ENCODE measurements around the gene NR2F6. TPM values are rescaled to one million over a fixed set of nuclear protein-coding genes. Genes with fewer than 3 reads are reported as not detected.

The NR2F6 gene
- total RNA-seq, 8 experiments from 2014 or later = 16.7 to 27.0 (median 19.5) TPM

DNA sequence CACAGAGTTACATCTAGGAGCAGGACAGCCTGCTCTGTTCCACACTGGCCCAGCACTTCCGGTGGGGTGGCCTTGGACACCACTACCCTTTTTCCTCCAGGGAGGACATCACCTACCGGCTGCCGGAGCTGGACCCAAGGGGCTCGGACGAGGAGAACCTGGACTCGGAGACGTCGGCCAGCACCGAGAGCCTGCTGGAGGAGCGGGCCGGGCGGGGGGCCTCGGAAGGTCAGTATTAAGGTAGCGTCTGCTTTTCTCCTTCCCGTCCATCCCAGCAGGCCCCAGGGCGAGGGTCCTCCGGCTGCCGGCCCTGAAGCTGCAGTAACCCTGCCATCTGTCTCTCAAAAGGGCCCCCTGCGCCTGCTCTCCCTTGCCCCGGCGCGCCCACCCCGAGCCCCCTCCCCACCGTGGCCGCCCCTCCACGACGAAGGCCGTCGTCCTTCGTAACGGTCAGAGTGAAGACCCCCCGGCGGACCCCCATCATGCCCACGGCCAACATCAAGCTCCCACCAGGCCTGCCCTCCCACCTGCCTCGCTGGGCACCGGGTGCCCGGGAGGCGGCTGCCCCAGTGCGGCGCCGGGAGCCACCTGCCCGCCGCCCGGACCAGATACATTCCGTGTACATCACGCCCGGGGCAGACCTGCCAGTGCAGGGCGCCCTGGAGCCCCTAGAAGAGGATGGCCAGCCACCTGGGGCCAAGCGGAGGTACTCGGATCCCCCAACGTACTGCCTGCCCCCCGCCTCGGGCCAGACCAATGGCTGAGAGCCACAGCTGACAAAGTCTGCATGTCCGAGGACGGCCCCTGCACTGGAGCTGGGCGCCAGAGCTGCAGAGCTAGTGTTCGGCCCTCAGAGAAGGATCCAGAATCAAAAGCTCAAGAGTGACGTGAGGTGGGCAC lies 33.9 kb downstream of the NR2F6 start:
- ATAC-seq (replicated peaks in 6 of 8) = no peak
- in situ Hi-C loops (cut with MboI; ENCODE audit: low pct_unique_long_range_greater_than_20kb in 2 of 9, low sequenced_read_pairs in 9 of 9, unreplicated experiment in 9 of 9) = no loop called here
- Histone ChIP-seq H3K27ac (no peak overlapping the region), H3K4me3 (no peak overlapping the region), H3K4me1 (replicated peaks in 1 of 2) (peaks cover 10 to 14% of the 10 kb centered on the region in 2 donors)
- WGBS, 10 experiments = 80 to 100% (median 93%) methylated on average over 2 to 11 of the region's 58 CpGs; no CpG with 5 or more reads in 4 of the 10 experiments

DNA sequence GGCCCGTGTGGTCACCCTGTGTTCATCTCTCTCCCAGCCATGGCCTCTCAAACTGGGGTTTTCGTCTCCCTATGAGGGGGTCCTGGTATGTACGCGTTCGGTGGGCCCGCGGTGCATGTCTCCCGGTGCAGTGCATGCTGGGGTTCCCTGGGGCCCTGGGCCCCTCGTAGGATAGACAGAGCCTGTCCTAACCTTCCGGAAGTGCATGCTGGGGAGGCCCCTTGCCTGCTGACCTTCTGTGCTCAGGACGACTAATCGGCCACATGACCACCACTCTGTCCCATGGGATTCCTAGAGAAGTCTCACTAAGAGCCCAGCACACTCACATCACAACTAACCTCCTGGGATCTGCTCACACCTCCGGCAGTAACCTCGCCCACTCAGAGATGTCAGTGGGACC lies 35.4 kb downstream of the NR2F6 start:
- H3K4me3 ChIP-seq = no peak overlapping the region
- H3K4me1 ChIP-seq (replicated peaks in 1 of 2) = peaks cover 4 to 6% of the 10 kb centered on the region in 2 donors
- peak overlapping the region in 1 of 2 donors; percentile 7 for H3K27ac ChIP-seq
- in situ Hi-C loops (cut with MboI; ENCODE audit: low pct_unique_long_range_greater_than_20kb in 2 of 9, low sequenced_read_pairs in 9 of 9, unreplicated experiment in 9 of 9) = no loop called here
- no peak for ATAC-seq (replicated peaks in 6 of 8)
- WGBS, 10 experiments = 84 to 100% (median 93%) methylated on average over 1 to 8 of the region's 14 CpGs; no CpG with 5 or more reads in 5 of the 10 experiments

DNA sequence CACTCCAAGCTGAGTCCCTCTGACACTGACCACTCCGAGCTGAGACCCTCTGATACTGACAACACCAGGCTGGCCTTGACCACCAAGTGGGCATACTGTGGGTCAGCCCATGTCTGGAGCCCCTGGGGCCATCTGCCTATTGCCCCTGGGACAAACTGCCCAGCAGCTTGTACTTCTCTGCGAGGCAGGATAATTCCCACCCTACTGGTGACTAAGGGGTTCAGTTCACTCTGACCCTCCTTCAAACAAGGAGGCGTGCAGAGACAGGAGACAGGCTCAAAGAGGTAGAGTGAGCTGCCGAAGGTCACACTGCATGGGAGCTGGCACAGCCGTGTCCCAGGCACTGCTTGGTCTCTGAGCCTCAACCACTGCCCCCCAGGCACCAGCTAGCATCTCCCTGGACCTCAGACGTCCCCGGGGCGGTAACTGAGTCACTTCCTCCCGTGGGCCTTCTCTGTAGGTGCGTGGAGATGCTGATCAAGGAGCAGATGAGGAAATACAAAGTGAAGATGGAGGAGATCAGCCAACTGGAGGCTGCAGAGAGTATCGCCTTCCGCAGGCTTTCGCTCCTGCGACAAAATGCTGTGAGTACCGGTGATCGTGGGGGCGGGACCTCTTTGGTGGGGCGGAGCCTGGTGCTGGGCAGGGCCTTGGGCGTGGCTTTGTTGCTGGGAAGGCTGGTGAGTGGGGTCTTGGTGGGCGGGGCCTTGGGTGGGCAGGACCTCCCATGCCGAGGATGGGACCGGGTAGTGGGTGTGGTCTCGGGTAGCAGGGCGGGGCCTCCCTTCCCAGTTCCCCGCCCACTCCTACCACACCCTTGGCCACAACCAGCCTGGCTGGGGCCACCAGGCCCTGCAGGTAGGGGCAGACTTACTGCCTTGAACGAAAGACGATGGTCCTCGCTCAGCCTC lies 36.3 kb downstream of the NR2F6 start:
- no peak overlapping the region for H3K4me3 ChIP-seq
- ATAC-seq (replicated peaks in 6 of 8) = peak in 7 of 8 experiments; percentile 14 to 72 (median 56)
- WGBS, 10 experiments = 41 to 100% (median 90%) methylated on average over 1 to 6 of the region's 28 CpGs; no CpG with 5 or more reads in 3 of the 10 experiments
- H3K27ac ChIP-seq = peak overlapping the region in 1 of 2 donors; percentile 14
- in situ Hi-C loops (cut with MboI; ENCODE audit: low pct_unique_long_range_greater_than_20kb in 2 of 9, low sequenced_read_pairs in 9 of 9, unreplicated experiment in 9 of 9) = no loop called here
- peaks cover 1 to 3% of the 10 kb centered on the region in 2 donors for H3K4me1 ChIP-seq (replicated peaks in 1 of 2)

DNA sequence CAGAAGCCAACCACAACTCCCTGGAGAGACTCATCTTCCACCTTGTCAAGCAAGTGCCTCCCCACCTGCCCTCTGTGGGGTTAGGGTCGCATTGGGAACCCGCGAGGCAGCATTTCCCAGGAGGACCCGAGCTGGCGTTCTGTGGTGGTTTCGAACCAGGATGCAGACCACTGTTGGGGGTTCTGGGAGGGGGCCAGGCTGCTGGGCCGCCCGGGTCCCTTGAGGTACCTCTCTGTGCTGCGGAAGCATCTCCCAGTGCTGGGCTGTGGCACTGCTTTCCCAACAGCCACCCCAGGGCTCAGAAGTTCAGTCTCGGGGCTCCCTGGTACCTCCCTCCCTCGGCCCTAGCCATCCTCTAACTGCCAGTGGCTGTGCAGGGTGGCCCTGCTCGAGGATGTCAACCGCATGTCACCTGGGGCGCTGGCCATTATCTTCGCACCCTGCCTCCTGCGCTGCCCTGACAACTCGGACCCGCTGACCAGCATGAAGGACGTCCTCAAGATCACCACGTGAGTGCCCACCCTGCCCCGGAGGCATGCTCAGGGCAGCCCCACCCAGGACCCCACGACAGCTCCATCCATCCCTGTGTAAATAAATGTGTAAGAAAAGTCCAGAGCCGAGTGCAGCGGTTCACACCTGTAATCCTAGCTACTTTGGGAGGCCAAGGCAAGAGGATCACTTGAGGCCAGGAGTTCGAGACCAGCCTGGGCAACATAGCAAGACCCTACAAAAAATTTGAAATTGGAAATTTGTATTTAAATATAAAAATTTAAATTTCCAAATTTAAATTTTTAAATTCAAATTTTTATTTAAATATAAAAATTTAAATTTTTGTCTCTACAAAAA lies 38.8 kb downstream of the NR2F6 start:
- no peak for ATAC-seq (replicated peaks in 6 of 8)
- WGBS, 10 experiments = 94 to 100% (median 100%) methylated on average over 1 to 9 of the region's 25 CpGs; no CpG with 5 or more reads in 3 of the 10 experiments

DNA sequence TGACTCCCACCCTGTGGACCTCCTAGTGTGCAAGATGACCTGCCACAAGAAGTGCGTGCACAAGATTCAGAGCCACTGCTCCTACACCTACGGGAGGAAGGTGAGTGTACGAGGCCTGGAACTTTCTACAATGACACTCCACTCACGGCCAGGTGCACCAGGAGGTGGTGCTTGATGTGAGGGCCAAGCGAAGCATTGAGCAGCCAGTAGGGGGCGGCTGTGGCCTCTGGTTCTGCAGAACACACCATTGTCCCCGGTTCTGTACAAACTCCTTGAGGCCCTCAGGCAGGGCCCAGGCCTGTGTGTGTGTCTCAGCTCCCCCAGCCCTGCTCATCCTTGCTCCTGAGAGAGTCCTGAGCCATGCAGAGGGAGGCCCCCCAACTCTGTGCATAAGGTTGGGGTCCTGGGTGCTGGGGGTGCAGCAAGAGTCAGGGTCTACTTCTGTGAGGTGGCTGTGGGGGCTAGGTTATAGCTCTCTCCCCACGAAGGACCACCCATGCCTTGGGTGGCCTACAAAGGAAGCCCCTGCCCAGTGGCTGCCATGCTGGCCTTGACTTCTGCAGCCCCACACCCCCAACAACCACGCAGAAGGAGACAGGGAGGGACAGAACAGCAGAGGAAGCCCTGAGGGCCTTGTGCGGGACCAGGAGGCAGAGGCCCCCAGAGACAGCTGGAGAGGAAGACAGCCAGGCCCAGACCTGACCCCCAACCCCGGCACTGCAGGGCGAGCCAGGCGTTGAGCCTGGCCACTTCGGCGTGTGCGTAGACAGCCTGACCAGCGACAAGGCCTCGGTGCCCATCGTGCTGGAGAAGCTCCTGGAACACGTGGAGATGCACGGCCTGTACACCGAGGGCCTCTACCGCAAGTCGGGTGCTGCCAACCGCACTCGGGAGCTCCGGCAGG lies 40.2 kb downstream of the NR2F6 start:
- 66 to 100% (median 93%) methylated on average over 1 to 15 of the region's 27 CpGs; no CpG with 5 or more reads in 5 of the 10 experiments for WGBS, 10 experiments
- H3K4me1 ChIP-seq (replicated peaks in 1 of 2) = no peaks in the 10 kb centered on the region
- ATAC-seq (replicated peaks in 6 of 8) = peak in 7 of 8 experiments; percentile 15 to 85 (median 48)
- H3K27ac ChIP-seq = no peak overlapping the region
- in situ Hi-C loops (cut with MboI; ENCODE audit: low pct_unique_long_range_greater_than_20kb in 2 of 9, low sequenced_read_pairs in 9 of 9, unreplicated experiment in 9 of 9) = no loop called here
- H3K4me3 ChIP-seq = no peak overlapping the region

More for the DNA sequence above, 38.8 kb downstream of the NR2F6 start:
- no peaks in the 10 kb centered on the region for H3K4me1 ChIP-seq (replicated peaks in 1 of 2)
- in situ Hi-C loops (cut with MboI; ENCODE audit: low pct_unique_long_range_greater_than_20kb in 2 of 9, low sequenced_read_pairs in 9 of 9, unreplicated experiment in 9 of 9) = no loop called here
- no peak overlapping the region for H3K4me3 ChIP-seq
- H3K27ac ChIP-seq = no peak overlapping the region

DNA sequence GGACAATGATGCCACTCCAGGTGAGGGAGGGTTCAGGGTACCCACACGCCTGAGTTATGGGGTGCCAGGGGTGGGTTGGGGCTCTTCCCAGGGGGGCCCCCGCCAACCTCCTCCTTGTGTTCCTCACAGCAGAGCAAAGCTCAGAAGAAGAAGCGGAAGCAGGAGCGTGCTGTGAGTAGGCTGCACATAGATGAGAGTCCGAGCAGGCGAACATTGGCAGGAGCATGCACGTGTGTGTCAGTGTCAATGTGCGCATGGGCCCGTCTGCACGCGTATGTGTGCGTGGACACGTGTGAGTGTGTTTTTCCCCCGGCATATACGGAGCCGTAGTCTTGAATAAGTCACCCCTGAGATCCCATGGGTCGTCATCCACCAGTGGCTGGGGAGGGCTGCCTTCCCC lies 43.0 kb downstream of the NR2F6 start:
- Histone ChIP-seq H3K27ac (no peak overlapping the region), H3K4me3 (no peak overlapping the region), H3K4me1 (replicated peaks in 1 of 2) (no peaks in the 10 kb centered on the region)
- ATAC-seq (replicated peaks in 6 of 8) = no peak
- WGBS, 10 experiments = 93 to 97% methylated on average over 3 to 6 of the region's 17 CpGs; no CpG with 5 or more reads in 8 of the 10 experiments
- in situ Hi-C loops (cut with MboI; ENCODE audit: low pct_unique_long_range_greater_than_20kb in 2 of 9, low sequenced_read_pairs in 9 of 9, unreplicated experiment in 9 of 9) = no loop called here

DNA sequence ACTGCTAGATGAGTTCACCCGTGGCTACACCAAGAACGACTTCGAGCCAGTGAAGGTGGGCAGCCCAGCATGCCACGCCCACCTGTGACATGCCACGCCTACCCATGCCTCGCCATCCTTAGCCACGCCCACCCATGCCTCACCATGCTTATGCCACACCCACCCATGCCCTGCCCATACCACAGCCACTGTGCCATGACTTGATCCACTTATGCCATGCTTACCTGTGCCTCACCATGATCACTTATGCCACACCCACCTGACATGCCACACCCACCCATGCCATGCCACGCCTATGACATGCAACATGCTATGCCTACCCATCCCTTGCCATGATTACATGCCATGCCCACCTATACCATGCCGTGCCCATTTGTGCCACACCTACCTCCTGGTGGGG lies 43.5 kb downstream of the NR2F6 start:
- in situ Hi-C loops (cut with MboI; ENCODE audit: low pct_unique_long_range_greater_than_20kb in 2 of 9, low sequenced_read_pairs in 9 of 9, unreplicated experiment in 9 of 9) = no loop called here
- H3K4me3 ChIP-seq = no peak overlapping the region
- no peak for ATAC-seq (replicated peaks in 6 of 8)
- WGBS, 10 experiments = 33 to 100% (median 86%) methylated on average over 1 to 5 of the region's 9 CpGs; no CpG with 5 or more reads in 6 of the 10 experiments
- no peaks in the 10 kb centered on the region for H3K4me1 ChIP-seq (replicated peaks in 1 of 2)
- no peak overlapping the region for H3K27ac ChIP-seq

DNA sequence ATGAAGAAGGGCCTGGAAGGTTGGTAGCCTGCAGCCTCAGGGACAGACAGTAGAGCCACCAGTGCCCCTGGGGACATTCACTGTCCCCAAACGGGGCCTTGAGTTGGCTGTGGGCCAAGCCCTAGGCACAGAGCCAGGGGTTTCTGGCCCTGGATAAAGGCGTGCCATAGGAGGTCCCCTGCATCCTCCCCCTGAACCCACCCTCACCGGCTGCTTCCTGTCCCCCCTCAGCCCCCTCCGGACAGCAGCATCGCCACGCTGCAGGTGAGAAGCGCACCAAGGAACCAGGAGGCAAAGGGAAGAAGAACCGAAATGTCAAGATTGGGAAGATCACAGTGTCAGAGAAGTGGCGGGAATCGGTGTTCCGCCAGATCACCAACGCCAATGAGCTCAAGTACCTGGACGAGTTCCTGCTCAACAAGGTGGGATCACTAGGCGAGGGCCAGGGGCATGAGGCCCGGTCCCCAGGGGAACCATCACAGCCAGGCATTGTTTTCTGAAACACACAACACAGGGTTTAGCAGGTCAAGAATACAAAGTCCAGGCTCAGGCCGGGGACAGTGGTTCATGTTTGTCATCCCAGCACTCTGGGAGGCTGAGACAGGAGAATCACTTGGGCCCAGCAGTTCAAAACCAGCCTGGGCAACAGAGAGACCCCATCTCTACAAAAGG lies 45.2 kb downstream of the NR2F6 start:
- no peaks in the 10 kb centered on the region for H3K4me1 ChIP-seq (replicated peaks in 1 of 2)
- 20 to 100% (median 96%) methylated on average over 1 to 5 of the region's 16 CpGs; no CpG with 5 or more reads in 5 of the 10 experiments for WGBS, 10 experiments
- no peak overlapping the region for H3K4me3 ChIP-seq
- ATAC-seq (replicated peaks in 6 of 8) = no peak
- in situ Hi-C loops (cut with MboI; ENCODE audit: low pct_unique_long_range_greater_than_20kb in 2 of 9, low sequenced_read_pairs in 9 of 9, unreplicated experiment in 9 of 9) = no loop called here
- no peak overlapping the region for H3K27ac ChIP-seq

DNA sequence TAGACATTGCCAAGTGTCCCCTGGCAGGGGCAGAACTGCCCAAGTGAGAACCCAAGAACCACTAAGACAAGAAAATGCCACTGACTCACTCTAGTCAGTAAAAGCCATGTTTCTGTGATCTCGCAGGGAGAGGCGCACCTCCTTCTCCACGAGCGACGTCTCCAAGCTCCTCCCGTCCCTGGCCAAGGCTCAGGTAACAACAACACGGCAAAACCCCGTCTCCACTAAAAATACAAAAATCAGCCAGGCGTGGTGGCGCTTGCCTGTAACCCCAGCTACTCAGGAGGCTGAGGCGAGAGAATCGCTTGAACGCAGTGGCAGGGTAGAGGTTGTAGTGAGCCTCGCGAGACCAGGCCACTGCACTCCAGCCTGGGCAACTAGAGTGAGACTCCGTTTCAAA lies 48.1 kb downstream of the NR2F6 start:
- H3K4me1 ChIP-seq (replicated peaks in 1 of 2) = no peaks in the 10 kb centered on the region
- 70 to 100% (median 99%) methylated on average over 1 to 10 of the region's 16 CpGs; no CpG with 5 or more reads in 4 of the 10 experiments for WGBS, 10 experiments
- in situ Hi-C loops (cut with MboI; ENCODE audit: low pct_unique_long_range_greater_than_20kb in 2 of 9, low sequenced_read_pairs in 9 of 9, unreplicated experiment in 9 of 9) = no loop called here
- ATAC-seq (replicated peaks in 6 of 8) = no peak
- H3K4me3 ChIP-seq = no peak overlapping the region
- no peak overlapping the region for H3K27ac ChIP-seq

DNA sequence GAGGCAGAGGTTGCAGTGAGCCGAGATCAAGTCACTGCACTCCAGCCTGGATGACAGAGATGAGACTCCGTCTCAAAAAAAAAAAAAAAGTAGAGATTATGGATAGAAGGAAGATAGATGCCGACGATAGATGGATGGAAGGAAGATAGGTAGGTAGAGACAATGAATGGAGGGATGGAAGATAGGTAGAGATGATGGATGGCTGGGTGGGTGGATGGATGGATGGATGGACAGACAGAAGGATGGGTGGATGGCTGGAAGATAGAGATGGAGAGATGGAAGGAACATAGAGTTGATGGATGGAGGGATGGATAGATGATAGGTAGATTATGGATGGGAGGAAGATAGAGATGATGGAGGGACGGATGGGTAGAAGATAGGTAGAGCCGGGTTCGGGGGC lies 49.1 kb downstream of the NR2F6 start:
- in situ Hi-C loops (cut with MboI; ENCODE audit: low pct_unique_long_range_greater_than_20kb in 2 of 9, low sequenced_read_pairs in 9 of 9, unreplicated experiment in 9 of 9) = no loop called here
- Histone ChIP-seq H3K27ac (no peak overlapping the region), H3K4me1 (replicated peaks in 1 of 2) (no peaks in the 10 kb centered on the region), H3K4me3 (no peak overlapping the region)
- WGBS, 10 experiments = 89 to 100% (median 96%) methylated on average over 1 to 7 of the region's 7 CpGs
- no peak for ATAC-seq (replicated peaks in 6 of 8)

DNA sequence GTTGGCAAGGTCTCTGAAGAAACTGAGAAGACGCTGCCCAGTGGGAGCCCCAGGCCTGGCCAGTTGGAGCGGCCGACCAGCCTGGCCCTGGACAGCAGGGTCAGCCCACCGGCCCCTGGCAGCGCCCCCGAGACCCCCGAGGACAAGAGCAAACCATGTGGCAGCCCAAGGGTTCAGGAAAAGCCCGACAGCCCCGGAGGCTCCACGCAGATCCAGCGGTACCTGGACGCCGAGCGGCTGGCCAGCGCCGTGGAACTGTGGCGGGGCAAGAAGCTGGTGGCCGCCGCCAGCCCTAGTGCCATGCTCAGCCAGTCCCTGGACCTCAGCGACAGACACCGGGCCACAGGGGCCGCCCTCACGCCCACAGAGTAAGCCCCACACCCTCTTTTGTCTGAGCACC lies 50.6 kb downstream of the NR2F6 start:
- WGBS, 10 experiments = 96% methylated on average over 12 of the region's 23 CpGs; no CpG with 5 or more reads in 9 of the 10 experiments
- in situ Hi-C loops (cut with MboI; ENCODE audit: low pct_unique_long_range_greater_than_20kb in 2 of 9, low sequenced_read_pairs in 9 of 9, unreplicated experiment in 9 of 9) = no loop called here
- peak in 1 of 8 experiments; percentile 26 for ATAC-seq (replicated peaks in 6 of 8)

More for the DNA sequence above, 50.6 kb downstream of the NR2F6 start:
- H3K4me1 ChIP-seq (replicated peaks in 1 of 2) = no peaks in the 10 kb centered on the region
- H3K27ac ChIP-seq = no peak overlapping the region
- no peak overlapping the region for H3K4me3 ChIP-seq
